K562 (cell line): ENCODE results near the gene HSD17B12.

Source experiments
- ARHGAP35 ChIP-seq: fragments of 450-650 bp; IDR thresholded peaks from 2 replicates; pipeline ENCODE4 v1.6.1; 2018; ENCODE audit not compliant: partially characterized antibody
- CREB3 ChIP-seq: fragments of 450-650 bp; conservative IDR thresholded peaks from 2 replicates; pipeline ENCODE4 v1.6.1; 2016; ENCODE audit warnings: missing genetic modification characterization, low read depth, mild to moderate bottlenecking, missing compliant biosample characterization, moderate library complexity
- CTCF ChIP-seq, 3 experiments: IDR thresholded peaks in 2 of 3; conservative IDR thresholded peaks in 1 of 3; 2 replicates each; pipeline ENCODE4 v1.5.1; 2011 to 2012; ENCODE audit warnings: low read length in 3 of 3, mild to moderate bottlenecking in 3 of 3, control low read depth in 2 of 3, improper control_type of control experiment in 1 of 3, inconsistent platforms in 1 of 3, low read depth in 1 of 3, mixed read lengths in 1 of 3, moderate library complexity in 1 of 3; ENCODE audit not compliant: insufficient read depth in 2 of 3
- EGR1 ChIP-seq: fragments of 450-650 bp; conservative IDR thresholded peaks from 2 replicates; pipeline ENCODE4 v1.6.1; 2017; ENCODE audit warnings: mild to moderate bottlenecking
- ERF ChIP-seq: fragments of 450-650 bp; formaldehyde crosslinking; IDR thresholded peaks from 2 replicates; pipeline ENCODE4 v1.4.0; 2020; ENCODE audit warnings: mild to moderate bottlenecking, mixed read lengths

- TF ChIP-seq ERF (CRISPR knock-in tag) (no peak), ARHGAP35 (no peak), CREB3 (tag) (no peak), EGR1 (no peak), CTCF (IDR thresholded peaks at IDR 0.05 in 2 of 3, conservative IDR thresholded peaks at IDR 0.05 in 1 of 3; ENCODE audit: insufficient read depth in 2 of 3, low read depth in 1 of 3, low read length in 3 of 3) (no peak)
These were observed 218.0 kb downstream of the HSD17B12 start for GRCh38 chr11:43898574-43898973.
